Renal cortex interstitium (tissue), 11 donors: Measurements from ENCODE around the gene SLC16A8. TPM values are rescaled to one million over a fixed set of nuclear protein-coding genes. Genes with fewer than 3 reads are reported as not detected.

Experiments used
- DNase-seq, 11 donors: peaks; one replicate each; pipeline ENCODE4 v3.0.0-alpha.2; 2013; ENCODE audit warnings: low read depth in 9 of 11, low spot score in 4 of 11; ENCODE audit errors: extremely low read depth in 1 of 11
- polyA plus RNA-seq, 3 donors: library from polyadenylated mRNA; unstranded; fragments of 120-200 nt; gene quantifications; one replicate each; pipeline ENCODE4 v1.2.1, GENCODE V29; 2013; ENCODE audit not compliant: insufficient read length in 3 of 3

The SLC16A8 gene
- polyA plus RNA-seq, 3 donors, result 1.4 to 2.7 (median 1.9) TPM

- no peak for DNase-seq
Measured at GRCh38 chr22:38115423-38116205, 31.6 kb upstream of the SLC16A8 start.

- peak in 7 of 11 donors; percentile 35 to 73 (median 62) for DNase-seq
Measured at GRCh38 chr22:38114484-38115398, 30.8 kb upstream of the SLC16A8 start.

- DNase-seq, result no peak
Measured at GRCh38 chr22:38112381-38112780, 28.4 kb upstream of the SLC16A8 start.

GRCh38 chr22:38111925-38112355 is 28.0 kb upstream of the SLC16A8 start:
- no peak for DNase-seq

GRCh38 chr22:38110863-38111852 is 27.2 kb upstream of the SLC16A8 start:
- DNase-seq, result peak in 3 of 11 donors; percentile 20 to 43 (median 29)

GRCh38 chr22:38110008-38110862 is 26.3 kb upstream of the SLC16A8 start, which contains the start of gene BAIAP2L2:
BAIAP2L2 (minus strand) TSS chr22:38110684; CDS start chr22:38110525, 159 bp downstream.
- DNase-seq, result peak in 7 of 11 donors; percentile 35 to 79 (median 63)

GRCh38 chr22:38109371-38110001 is 25.5 kb upstream of the SLC16A8 start:
- peak in 1 of 11 donors; percentile 54 for DNase-seq

GRCh38 chr22:38108561-38109319 is 24.8 kb upstream of the SLC16A8 start:
- no peak for DNase-seq

GRCh38 chr22:38107692-38108515 is 23.9 kb upstream of the SLC16A8 start:
- DNase-seq, result no peak

GRCh38 chr22:38106814-38107578 is 23.0 kb upstream of the SLC16A8 start:
- DNase-seq, result no peak

- no peak for DNase-seq
Measured at GRCh38 chr22:38104084-38104483, 20.1 kb upstream of the SLC16A8 start.

GRCh38 chr22:38103641-38104040 is 19.7 kb upstream of the SLC16A8 start:
- no peak for DNase-seq

- no peak for DNase-seq
Measured at GRCh38 chr22:38098410-38099249, 14.6 kb upstream of the SLC16A8 start.
